ENCODE measurements around the gene TEDDM1.

Gene TEDDM1

DNA sequence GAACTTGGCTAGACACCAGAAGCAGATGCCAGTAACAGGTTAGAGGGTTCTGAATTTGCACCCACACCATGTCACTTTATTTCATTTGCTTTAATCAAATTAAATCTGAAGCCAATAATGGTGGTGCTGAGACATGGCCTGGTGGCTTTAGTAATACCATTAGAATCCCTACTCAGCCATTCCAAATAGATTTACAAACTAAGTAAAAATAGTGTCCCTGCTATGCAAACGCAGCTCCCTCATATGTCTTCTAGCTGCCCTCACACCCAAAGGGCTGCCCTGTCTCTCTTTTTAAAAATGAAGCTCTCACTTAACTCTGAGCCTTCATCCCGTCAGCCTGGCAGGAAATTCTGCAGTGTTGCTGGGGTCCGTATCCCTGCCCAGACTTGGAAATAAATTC lies 29.9 kb downstream of the TEDDM1 start:
- Mint-ChIP-seq H3K36me3 (no peaks in the 10 kb centered on the region), H3K4me3 (no peak overlapping the region), H3K9me3 (no peaks in the 10 kb centered on the region), H3K4me1 (no peaks in the 10 kb centered on the region), H3K27ac (no peak overlapping the region)
- no peak for ATAC-seq
- no peak for DNase-seq (ENCODE audit: low spot score in 2 of 2)

DNA sequence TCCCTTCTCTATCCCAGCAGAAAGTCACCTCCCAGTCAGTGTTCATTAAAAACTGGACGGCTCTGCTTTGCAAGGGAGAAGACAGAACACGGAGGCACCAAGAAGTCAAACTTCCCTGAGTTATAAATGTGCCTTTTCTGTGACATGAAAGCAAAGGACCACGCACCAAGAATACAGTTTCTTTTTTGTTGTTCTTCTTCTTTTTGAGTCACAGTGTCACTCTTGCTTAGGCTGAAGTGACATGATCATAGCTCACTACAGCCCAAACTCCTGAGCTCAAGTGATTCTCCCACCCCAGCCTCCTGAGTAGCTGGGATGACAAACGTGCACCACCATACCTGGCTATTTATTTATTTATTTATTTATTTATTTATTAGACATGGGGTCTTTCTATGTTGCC lies 31.6 kb downstream of the TEDDM1 start:
- H3K4me1 Mint-ChIP-seq = no peaks in the 10 kb centered on the region
- no peak for DNase-seq (ENCODE audit: low spot score in 2 of 2)
- no peak overlapping the region for H3K4me3 Mint-ChIP-seq
- no peak overlapping the region for H3K27ac Mint-ChIP-seq
- no peak for ATAC-seq
- H3K36me3 Mint-ChIP-seq = no peaks in the 10 kb centered on the region
- no peaks in the 10 kb centered on the region for H3K9me3 Mint-ChIP-seq

DNA sequence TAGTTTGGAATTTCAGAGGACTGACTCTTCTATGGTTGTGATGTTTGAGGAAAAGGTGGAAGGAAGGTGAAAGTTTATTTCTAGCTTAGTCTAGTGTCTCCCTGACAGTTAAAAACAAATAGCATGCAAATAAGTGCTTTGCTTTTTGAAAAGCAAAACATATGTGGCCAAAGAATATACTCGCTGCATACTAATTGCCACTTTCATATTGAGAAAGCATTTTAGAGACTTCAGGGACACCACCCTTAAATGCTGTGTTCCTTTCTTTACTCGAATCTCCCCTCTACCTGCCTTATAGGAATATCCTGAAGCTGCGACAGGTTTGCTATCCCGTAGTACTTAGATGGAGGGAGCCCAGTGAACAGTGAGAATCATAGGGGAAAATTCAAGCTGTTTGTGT lies 32.1 kb downstream of the TEDDM1 start:
- DNase-seq (ENCODE audit: low spot score in 2 of 2) (no peak), ATAC-seq (no peak)
- Mint-ChIP-seq H3K4me3 (no peak overlapping the region), H3K4me1 (no peaks in the 10 kb centered on the region), H3K36me3 (no peaks in the 10 kb centered on the region), H3K9me3 (no peaks in the 10 kb centered on the region), H3K27ac (no peak overlapping the region)

DNA sequence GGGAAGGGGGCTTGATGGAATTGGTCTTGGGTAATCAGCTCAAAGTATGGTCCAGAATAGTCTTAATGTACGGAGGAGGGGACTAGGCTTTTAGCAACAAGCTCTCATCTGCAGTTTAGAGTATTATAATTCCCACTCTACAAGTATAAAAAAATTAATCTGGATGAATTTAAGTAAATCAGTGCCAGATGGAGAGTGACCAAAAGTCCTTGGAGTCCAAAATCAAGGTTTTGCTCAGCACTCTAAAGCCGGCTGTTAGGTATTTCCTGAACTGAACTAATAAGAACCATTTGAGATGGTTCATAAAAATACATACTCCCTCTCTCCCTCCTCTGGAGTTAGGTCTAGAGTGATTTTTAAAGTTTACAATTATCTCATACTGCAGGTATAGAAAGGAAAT lies 32.5 kb downstream of the TEDDM1 start:
- Mint-ChIP-seq H3K4me1 (no peaks in the 10 kb centered on the region), H3K9me3 (no peaks in the 10 kb centered on the region), H3K27ac (no peak overlapping the region), H3K36me3 (no peaks in the 10 kb centered on the region), H3K4me3 (no peak overlapping the region)
- DNase-seq (ENCODE audit: low spot score in 2 of 2) = no peak
- ATAC-seq = no peak

DNA sequence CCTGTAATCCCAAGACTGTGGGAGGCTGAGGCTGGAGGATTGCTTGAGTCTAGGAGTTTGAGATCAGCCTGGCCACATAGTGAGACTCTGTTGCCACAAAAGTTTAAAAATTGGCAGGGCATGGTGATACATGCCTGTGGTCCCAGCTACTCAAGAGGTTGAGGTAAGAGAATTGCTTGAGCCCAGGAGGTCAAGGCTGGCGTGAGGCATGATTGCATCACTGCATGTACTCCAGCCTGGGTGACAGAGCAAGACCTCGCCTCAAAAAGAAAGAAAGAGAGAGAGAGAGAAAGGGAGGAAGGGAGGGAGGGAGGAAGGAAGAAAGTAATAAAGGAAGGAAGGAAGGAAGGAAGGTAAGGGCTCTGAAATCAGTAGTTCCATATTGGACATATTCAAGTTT lies 33.9 kb downstream of the TEDDM1 start:
- Mint-ChIP-seq H3K27ac (no peak overlapping the region), H3K4me3 (no peak overlapping the region), H3K9me3 (no peaks in the 10 kb centered on the region), H3K36me3 (no peaks in the 10 kb centered on the region), H3K4me1 (no peaks in the 10 kb centered on the region)
- DNase-seq (ENCODE audit: low spot score in 2 of 2) (no peak), ATAC-seq (no peak)

DNA sequence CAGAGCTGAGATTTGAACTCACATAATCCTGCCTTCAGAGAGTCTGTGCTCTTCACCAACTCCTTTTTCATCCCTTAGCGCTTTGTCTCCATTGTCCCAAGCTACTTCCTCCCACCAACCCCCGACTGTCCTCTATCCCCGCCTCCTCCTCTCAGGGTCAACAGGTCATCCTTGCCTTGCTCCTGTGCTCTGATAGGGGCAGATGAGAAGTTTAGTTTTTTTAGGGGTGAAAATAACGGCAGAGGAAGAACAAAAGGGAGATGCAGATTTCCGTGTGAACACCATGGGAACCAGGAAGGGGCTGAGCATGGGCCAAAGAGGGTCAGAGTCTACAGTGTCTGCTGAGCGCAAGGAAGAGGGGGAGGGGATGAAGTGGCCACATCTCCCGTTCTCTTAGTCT lies 40.8 kb downstream of the TEDDM1 start:
- DNase-seq (ENCODE audit: low spot score in 2 of 2) = no peak
- no peak for ATAC-seq
- no peaks in the 10 kb centered on the region for H3K36me3 Mint-ChIP-seq
- H3K4me3 Mint-ChIP-seq = no peak overlapping the region
- no peaks in the 10 kb centered on the region for H3K9me3 Mint-ChIP-seq
- no peak overlapping the region for H3K27ac Mint-ChIP-seq
- no peaks in the 10 kb centered on the region for H3K4me1 Mint-ChIP-seq

DNA sequence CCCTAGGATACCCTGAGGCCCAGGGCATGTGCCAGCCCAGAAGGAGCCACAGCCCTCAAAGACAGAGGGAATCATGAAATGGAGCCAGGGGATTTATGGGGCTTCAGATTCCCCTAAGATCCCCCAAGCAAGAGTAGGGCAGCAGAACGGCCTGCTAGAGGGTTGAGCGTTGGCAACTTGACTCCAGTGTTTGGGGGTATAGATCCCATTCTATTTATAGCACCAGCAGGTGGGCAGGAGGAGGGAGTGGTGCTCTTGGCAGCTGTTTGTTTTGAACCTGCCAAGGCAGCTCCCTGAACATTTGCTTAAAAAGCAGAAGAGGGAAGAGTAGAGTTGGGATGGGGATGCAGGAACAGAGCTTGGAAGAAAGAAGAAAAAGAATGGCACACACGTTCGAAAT lies 42.6 kb downstream of the TEDDM1 start:
- H3K9me3 Mint-ChIP-seq = no peaks in the 10 kb centered on the region
- DNase-seq (ENCODE audit: low spot score in 2 of 2) (no peak), ATAC-seq (no peak)
- no peak overlapping the region for H3K27ac Mint-ChIP-seq
- no peaks in the 10 kb centered on the region for H3K36me3 Mint-ChIP-seq
- no peak overlapping the region for H3K4me3 Mint-ChIP-seq
- H3K4me1 Mint-ChIP-seq = no peaks in the 10 kb centered on the region

DNA sequence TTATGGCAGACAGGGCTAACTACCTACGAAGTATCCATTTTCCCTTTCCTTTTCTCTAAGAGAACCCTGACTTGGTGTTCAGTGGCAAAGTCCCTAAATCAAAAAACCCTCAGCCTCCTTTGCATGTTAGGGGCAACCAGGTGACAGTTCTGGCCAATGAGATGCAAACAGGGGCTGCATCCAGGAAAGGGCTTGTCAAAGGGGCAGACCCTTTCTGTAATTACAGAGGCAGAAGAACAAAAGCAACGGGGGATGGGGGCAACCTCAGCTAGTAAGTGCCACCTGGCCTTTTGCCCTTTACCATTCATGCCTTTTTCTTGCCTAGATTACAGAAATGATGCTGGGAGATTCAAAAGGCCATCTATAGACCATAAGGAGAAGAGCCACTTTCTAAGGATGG lies 43.3 kb downstream of the TEDDM1 start:
- Mint-ChIP-seq H3K9me3 (no peaks in the 10 kb centered on the region), H3K27ac (no peak overlapping the region), H3K36me3 (no peaks in the 10 kb centered on the region), H3K4me1 (no peaks in the 10 kb centered on the region), H3K4me3 (no peak overlapping the region)
- ATAC-seq = no peak
- no peak for DNase-seq (ENCODE audit: low spot score in 2 of 2)

DNA sequence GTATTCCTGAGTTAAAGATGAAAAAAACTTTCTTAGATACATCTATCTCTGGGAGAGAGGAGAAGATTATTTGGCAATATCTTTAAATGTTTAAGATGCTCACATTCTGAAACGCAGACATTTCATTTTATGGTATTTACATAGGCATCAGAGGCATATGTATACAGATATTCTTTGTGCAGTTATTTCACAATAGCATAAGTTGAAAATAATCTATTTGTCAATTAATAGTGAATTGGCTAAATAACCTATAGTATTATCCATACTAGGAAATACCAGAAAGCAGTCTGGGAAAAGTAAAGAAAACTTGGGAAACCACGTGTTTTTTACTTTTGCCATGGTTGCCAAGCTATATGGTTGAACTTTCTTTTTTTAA lies 44.8 kb downstream of the TEDDM1 start:
- Mint-ChIP-seq H3K36me3 (no peaks in the 10 kb centered on the region), H3K4me1 (no peaks in the 10 kb centered on the region), H3K27ac (no peak overlapping the region), H3K4me3 (no peak overlapping the region), H3K9me3 (no peaks in the 10 kb centered on the region)
- DNase-seq (ENCODE audit: low spot score in 2 of 2) = no peak
- ATAC-seq = no peak

DNA sequence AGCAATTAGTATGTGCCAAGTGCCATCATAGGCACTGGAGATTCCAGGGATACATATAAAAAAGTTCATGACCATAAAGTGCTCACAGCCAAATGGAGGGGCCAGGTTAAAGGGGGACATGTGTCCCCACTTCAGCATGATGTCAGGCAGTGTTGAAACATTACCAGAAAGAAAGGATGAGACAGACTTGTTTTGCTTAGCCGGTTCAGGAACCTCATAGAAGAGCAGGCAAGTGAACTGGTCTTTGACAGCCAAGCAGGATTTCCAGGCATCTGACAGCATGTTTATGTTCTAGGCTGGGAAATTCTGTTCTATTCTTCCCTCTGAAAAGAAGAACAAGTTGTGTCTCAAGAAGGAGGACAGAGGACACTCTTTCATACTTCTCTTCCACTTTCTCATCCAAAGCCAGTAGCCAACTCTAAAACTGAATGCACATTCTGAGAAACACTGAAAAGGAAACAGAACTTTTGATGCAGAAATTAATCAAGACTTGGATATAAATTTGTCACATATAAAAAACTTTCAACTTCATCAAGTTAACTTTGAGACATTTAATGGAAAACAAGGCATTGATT lies 48.6 kb downstream of the TEDDM1 start:
- no peak for ATAC-seq
- no peak for DNase-seq (ENCODE audit: low spot score in 2 of 2)
- H3K4me3 Mint-ChIP-seq = no peak overlapping the region
- H3K4me1 Mint-ChIP-seq = no peaks in the 10 kb centered on the region
- H3K36me3 Mint-ChIP-seq = no peaks in the 10 kb centered on the region
- no peaks in the 10 kb centered on the region for H3K9me3 Mint-ChIP-seq
- H3K27ac Mint-ChIP-seq = no peak overlapping the region

DNA sequence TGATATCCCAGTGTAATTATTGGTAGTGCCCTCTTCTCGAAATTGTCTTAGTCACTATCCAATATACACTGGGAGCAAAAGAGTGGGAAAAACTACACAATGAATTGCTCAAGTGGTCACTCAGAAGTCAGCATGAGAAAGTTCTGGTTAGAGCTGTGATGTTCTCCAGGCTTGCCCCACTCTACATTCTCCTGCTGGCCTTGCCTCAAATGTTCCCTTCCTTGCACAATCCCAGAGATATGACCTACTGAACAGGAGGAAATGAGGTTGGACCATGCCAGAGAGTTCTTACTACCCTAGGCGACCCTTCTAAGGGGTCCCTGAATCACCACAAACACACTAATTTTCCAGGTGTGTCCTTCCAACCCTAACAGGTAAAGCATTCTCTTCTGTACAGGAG lies 49.6 kb downstream of the TEDDM1 start:
- no peaks in the 10 kb centered on the region for H3K9me3 Mint-ChIP-seq

DNA sequence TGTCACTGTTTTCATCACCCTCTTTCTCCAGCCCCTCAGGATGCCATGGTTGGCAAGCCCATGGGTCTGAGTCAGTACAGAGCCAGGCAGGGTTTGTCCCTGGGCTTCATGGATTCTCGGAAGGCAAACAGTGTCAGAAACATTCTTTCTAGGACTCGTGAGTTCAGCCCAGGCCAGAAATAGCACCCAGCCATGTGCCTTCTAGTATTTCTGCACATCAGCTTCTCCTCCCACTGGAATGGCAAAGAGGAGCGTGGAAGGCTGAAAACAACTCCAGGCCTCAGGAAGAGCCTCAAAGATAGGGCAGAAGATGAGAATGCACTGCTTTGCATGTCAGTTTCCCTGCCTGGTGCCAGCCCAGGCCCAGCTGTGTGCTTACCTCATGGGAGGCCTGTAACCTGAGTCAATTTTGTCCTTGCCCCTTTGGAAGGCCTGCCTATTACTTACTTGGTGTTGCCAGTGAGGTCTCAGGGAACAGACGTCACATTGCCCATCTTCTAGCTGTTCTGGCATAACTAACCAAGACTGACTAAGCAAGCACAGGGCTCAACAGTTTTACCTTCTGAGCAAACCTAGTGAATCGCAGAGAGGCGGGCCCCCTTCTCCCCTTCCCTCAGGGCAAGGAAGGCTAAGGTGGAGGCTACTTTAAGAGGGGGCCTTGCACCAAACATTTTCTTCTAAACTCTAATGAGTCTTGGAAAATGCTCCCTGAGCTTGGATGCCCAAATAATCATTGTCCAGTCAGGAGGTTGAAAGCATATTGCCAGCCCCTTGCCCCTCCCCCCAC lies 51.3 kb downstream of the TEDDM1 start:
- ATAC-seq (no peak), DNase-seq (ENCODE audit: low spot score in 2 of 2) (no peak)
- no peaks in the 10 kb centered on the region for H3K36me3 Mint-ChIP-seq
- H3K4me1 Mint-ChIP-seq = no peaks in the 10 kb centered on the region
- H3K9me3 Mint-ChIP-seq = no peaks in the 10 kb centered on the region
- no peak overlapping the region for H3K4me3 Mint-ChIP-seq
- H3K27ac Mint-ChIP-seq = no peak overlapping the region

More for the DNA sequence above, 49.6 kb downstream of the TEDDM1 start:
- H3K4me3 Mint-ChIP-seq = no peak overlapping the region
- DNase-seq (ENCODE audit: low spot score in 2 of 2) (no peak), ATAC-seq (no peak)
- H3K4me1 Mint-ChIP-seq = no peaks in the 10 kb centered on the region
- no peaks in the 10 kb centered on the region for H3K36me3 Mint-ChIP-seq
- H3K27ac Mint-ChIP-seq = no peak overlapping the region
